SW 1271 (cell line): ENCODE data around the gene BTF3L4.
A peak's percentile ranks its signal among the peaks of the same experiment; 100 is the strongest.
"Not testable (repeated sequence)": the region's sequence is repeated elsewhere in the genome, so short reads cannot be mapped to it uniquely, and the experiment has no call there.

Experiments
- DNase-seq, 2 experiments: peaks; one replicate each; lab custom pipeline; 2025; lab: John Stamatoyannopoulos, UW

BTF3L4 gene

GRCh38 chr1:52055066-52055865, 829 bp upstream of the BTF3L4 start, which contains the start of gene TXNDC12:
Gene TXNDC12, minus strand, starts transcription at chr1:52055191. Its CDS starts 95 bp downstream, at chr1:52055096.
- peak; percentile 76 to 90 for DNase-seq

- DNase-seq, result no peak
Measured at GRCh38 chr1:52055866-52056162, 281 bp upstream of the BTF3L4 start.

GRCh38 chr1:52056937-52057231, 789 bp downstream of the BTF3L4 start:
- no peak for DNase-seq

GRCh38 chr1:52057255-52057654, 1.2 kb downstream of the BTF3L4 start:
- DNase-seq, result no peak

- DNase-seq, result no peak
Measured at GRCh38 chr1:52057876-52058415, 1.9 kb downstream of the BTF3L4 start.

- peak in 1 of 2 experiments; percentile 20 for DNase-seq
Measured at GRCh38 chr1:52059321-52059720, 3.2 kb downstream of the BTF3L4 start.

- no peak for DNase-seq
Measured at GRCh38 chr1:52059888-52060287, 3.8 kb downstream of the BTF3L4 start.

GRCh38 chr1:52060822-52061221, 4.7 kb downstream of the BTF3L4 start:
- no peak for DNase-seq

- no peak for DNase-seq
Measured at GRCh38 chr1:52063192-52063591, 7.1 kb downstream of the BTF3L4 start.

- DNase-seq, result no peak
Measured at GRCh38 chr1:52070704-52071103, 14.6 kb downstream of the BTF3L4 start.

GRCh38 chr1:52072291-52072690, 16.2 kb downstream of the BTF3L4 start:
- no peak for DNase-seq

- DNase-seq, result not testable (repeated sequence)
Measured at GRCh38 chr1:52077277-52077676, 21.2 kb downstream of the BTF3L4 start.

- no peak for DNase-seq
Measured at GRCh38 chr1:52080014-52080415, 23.9 kb downstream of the BTF3L4 start.

- DNase-seq, result not testable (repeated sequence)
Measured at GRCh38 chr1:52087892-52088291, 31.8 kb downstream of the BTF3L4 start.

- DNase-seq, result not testable (repeated sequence)
Measured at GRCh38 chr1:52094300-52094699, 38.2 kb downstream of the BTF3L4 start.

- no peak for DNase-seq
Measured at GRCh38 chr1:52096216-52096615, 40.1 kb downstream of the BTF3L4 start.

GRCh38 chr1:52098139-52098871, 42.2 kb downstream of the BTF3L4 start:
- no peak for DNase-seq

- no peak for DNase-seq
Measured at GRCh38 chr1:52102336-52103013, 46.4 kb downstream of the BTF3L4 start.

GRCh38 chr1:52111492-52111891, 55.4 kb downstream of the BTF3L4 start:
- no peak for DNase-seq

- DNase-seq, result no peak
Measured at GRCh38 chr1:52112489-52112888, 56.4 kb downstream of the BTF3L4 start.

GRCh38 chr1:52119301-52120079, 63.4 kb downstream of the BTF3L4 start:
- DNase-seq, result no peak

- DNase-seq, result no peak
Measured at GRCh38 chr1:52122384-52122783, 66.3 kb downstream of the BTF3L4 start.
